CD4-positive, alpha-beta T cell treated with Interferon gamma for 1 hour (primary cell): ENCODE data around the gene MAPK14.
"Not testable (repeated sequence)": the region's sequence is repeated elsewhere in the genome, so short reads cannot be mapped to it uniquely, and the experiment has no call there.

Experiments used
- DNase-seq: peaks from one replicate; pipeline ENCODE4 v3.0.0-alpha.2; 2020

The MAPK14 gene

GRCh38 chr6:36109092-36109491 is 81.5 kb downstream of the MAPK14 start:
- DNase-seq = peak; percentile 67

GRCh38 chr6:36110050-36110449 is 82.4 kb downstream of the MAPK14 start:
- no peak for DNase-seq

- DNase-seq = no peak
These were observed 83.3 kb downstream of the MAPK14 start for GRCh38 chr6:36110863-36111262.

GRCh38 chr6:36111526-36111925 is 83.9 kb downstream of the MAPK14 start:
- no peak for DNase-seq

- DNase-seq = no peak
These were observed 85.4 kb downstream of the MAPK14 start for GRCh38 chr6:36113049-36113448.

- no peak for DNase-seq
These were observed 86.1 kb downstream of the MAPK14 start for GRCh38 chr6:36113703-36114102.

- DNase-seq = no peak
These were observed 87.3 kb downstream of the MAPK14 start for GRCh38 chr6:36114798-36115408.

GRCh38 chr6:36115412-36115811 is 87.8 kb downstream of the MAPK14 start:
- DNase-seq = no peak

GRCh38 chr6:36116066-36116864 is 88.7 kb downstream of the MAPK14 start:
- no peak for DNase-seq

GRCh38 chr6:36116943-36117342 is 89.3 kb downstream of the MAPK14 start:
- no peak for DNase-seq

GRCh38 chr6:36117658-36118549 is 90.3 kb downstream of the MAPK14 start:
- no peak for DNase-seq

- peak; percentile 86 for DNase-seq
These were observed 91.0 kb downstream of the MAPK14 start for GRCh38 chr6:36118550-36119107.

- no peak for DNase-seq
These were observed 91.6 kb downstream of the MAPK14 start for GRCh38 chr6:36119209-36119608.

GRCh38 chr6:36120018-36120417 is 92.4 kb downstream of the MAPK14 start:
- DNase-seq = no peak

GRCh38 chr6:36120539-36120938 is 92.9 kb downstream of the MAPK14 start:
- peak; percentile 85 for DNase-seq

- DNase-seq = peak; percentile 76
These were observed 93.6 kb downstream of the MAPK14 start for GRCh38 chr6:36120979-36121786.

GRCh38 chr6:36121787-36122494 is 94.3 kb downstream of the MAPK14 start:
- DNase-seq = no peak

- DNase-seq = no peak
These were observed 95.1 kb downstream of the MAPK14 start for GRCh38 chr6:36122495-36123269.

GRCh38 chr6:36123270-36124139 is 95.9 kb downstream of the MAPK14 start:
- DNase-seq = peak; percentile 92

GRCh38 chr6:36124346-36124745 is 96.7 kb downstream of the MAPK14 start:
- not testable (repeated sequence) for DNase-seq
